Measurements from ENCODE around the gene C5orf22. TPM values are rescaled to one million over a fixed set of nuclear protein-coding genes. Genes with fewer than 3 reads are reported as not detected.

The C5orf22 gene
- total and polyA plus RNA-seq, 10 of the 15 experiments (the other 5 are each of a cell fraction or from before 2014, with no cell fraction given): 10.5 to 35.5 (median 24.0) TPM

- TF ChIP-seq TBL1XR1 (IDR thresholded peaks at IDR 0.05; ENCODE audit: low read depth, low read length) (no peak), YBX1 (IDR thresholded peaks at IDR 0.05) (no peak), NR2C1 (IDR thresholded peaks at IDR 0.05) (no peak), MTA3 (IDR thresholded peaks at IDR 0.05; ENCODE audit: borderline replicate concordance, low read length) (no peak), ZNF592 (IDR thresholded peaks at IDR 0.05) (no peak)
Measured at GRCh38 chr5:31537349-31537748, 5.2 kb downstream of the C5orf22 start (continued).

GRCh38 chr5:31537851-31538250 is 5.8 kb downstream of the C5orf22 start:
- Histone ChIP-seq H4K20me1 (ENCODE audit: control insufficient read depth, insufficient read depth) (no peaks in the 10 kb centered on the region), H2AFZ (ENCODE audit: control insufficient read depth, low read depth, low read length) (no peak overlapping the region), H3K9me3 (replicated peaks; ENCODE audit: control insufficient read depth, insufficient read depth, low read length) (no peaks in the 10 kb centered on the region), H3K4me3 (no peak overlapping the region), H3K4me2 (ENCODE audit: control insufficient read depth, insufficient read depth) (no peak overlapping the region), H3K36me3 (ENCODE audit: control insufficient read depth in 2 of 2, insufficient read depth in 2 of 2, low read length in 1 of 2) (peaks cover 0 to 15% of the 10 kb centered on the region in 2 experiments; a peak in 2 of 4 replicates), H3K27ac (ENCODE audit: control insufficient read depth, insufficient read depth) (no peak overlapping the region), H3K79me2 (ENCODE audit: control insufficient read depth, insufficient read depth, low read length) (peaks cover 13% of the 10 kb centered on the region), H3K27me3 (replicated peaks in 1 of 2; ENCODE audit: control insufficient read depth in 2 of 2, insufficient read depth in 2 of 2, low read length in 1 of 2) (no peaks in the 10 kb centered on the region), H3K9ac (ENCODE audit: control insufficient read depth, insufficient read depth, low read length) (no peak overlapping the region), H3K4me1 (ENCODE audit: control insufficient read depth, insufficient read depth, low read length) (peaks cover 9% of the 10 kb centered on the region)
- ChIA-PET CTCF (interaction anchor here (0.9 kb wide), 1 partner anchor 18 kb away, joined by 3 read pairs; no protein-coding TSS in a partner anchor), SMC1A (ENCODE audit: uncharacterized antibody, unreplicated experiment) (interaction anchor here (0.9 to 1.9 kb wide), 3 partner anchors 10 to 17 kb away, joined by 3 to 7 read pairs (median 3); no protein-coding TSS in a partner anchor), POLR2A (interaction anchor here (0.6 kb wide), 1 partner anchor 542 kb away, joined by 4 read pairs; no protein-coding TSS in a partner anchor), RAD21 (ENCODE audit: unreplicated experiment) (no interaction called here)
- no peak for FAIRE-seq
- intact Hi-C loops (cut with micrococcal nuclease; ENCODE audit: unreplicated experiment): no loop called here
- no peak for DNase-seq (ENCODE audit: low read depth, low spot score)
- in situ Hi-C loops (cut with MboI): no loop called here
- WGBS (ENCODE audit: insufficient coverage, insufficient replicate concordance, low lambda C conversion rate, missing lambda C conversion rate): 84% methylated on average over 4 of the region's 4 CpGs
- no TSS peak for BruUV-seq (replicated peaks)
- ATAC-seq: no peak
- TF ChIP-seq NR2F1 (conservative IDR thresholded peaks at IDR 0.05): no peak
- no peak for TF ChIP-seq CUX1 (IDR thresholded peaks at IDR 0.05; ENCODE audit: insufficient replicate concordance, low read depth, low read length)
- TF ChIP-seq ATF7 (IDR thresholded peaks at IDR 0.05; ENCODE audit: low read depth): no peak
- no peak for TF ChIP-seq MTA2 (IDR thresholded peaks at IDR 0.05; ENCODE audit: low read depth)
- TF ChIP-seq MAX (IDR thresholded peaks at IDR 0.05; ENCODE audit: low read depth, low read length): no peak
- TF ChIP-seq NFIC (IDR thresholded peaks at IDR 0.05; ENCODE audit: low read depth, low read length): no peak
- TF ChIP-seq KDM1A (IDR thresholded peaks at IDR 0.05; ENCODE audit: borderline replicate concordance): no peak
